ENCODE results near the gene NANOS2. TPM values are rescaled to one million over a fixed set of nuclear protein-coding genes. Genes with fewer than 3 reads are reported as not detected.

The NANOS2 gene
- total and polyA plus RNA-seq, 2 of the 13 experiments (the other 11 are each of a cell fraction or from before 2014, with no cell fraction given): not detected

- 0% methylated on average over 1 of the region's 1 CpG for WGBS (ENCODE audit: low lambda C conversion rate)
- ChIA-PET CTCF (ENCODE audit: low intra/inter-chr PET ratio, low total read pairs) (no interaction called here), POLR2A (no interaction called here)
- BruUV-seq (replicated peaks): no TSS peak
- Histone ChIP-seq H3K4me3 (replicated peaks in 1 of 3; ENCODE audit: insufficient read depth in 1 of 3, low read depth in 2 of 3, low read length in 3 of 3) (no peak overlapping the region), H3K27me3 (ENCODE audit: control insufficient read depth in 1 of 2, insufficient read depth in 2 of 2, low read length in 2 of 2) (no peaks in the 10 kb centered on the region; a peak in 1 of 5 replicates), H2AFZ (ENCODE audit: low read length) (no peak overlapping the region), H3K79me2 (ENCODE audit: insufficient read depth, low read length) (no peaks in the 10 kb centered on the region), H3K9ac (ENCODE audit: insufficient read depth, low read depth, low read length) (no peak overlapping the region), H3K36me3 (replicated peaks in 1 of 2; ENCODE audit: control insufficient read depth in 1 of 2, insufficient read depth in 2 of 2, low read length in 2 of 2) (no peaks in the 10 kb centered on the region), H3K4me2 (ENCODE audit: low read depth, low read length) (no peak overlapping the region), H3K4me1 (ENCODE audit: insufficient read depth, low read length) (no peaks in the 10 kb centered on the region), H4K20me1 (ENCODE audit: insufficient read depth, low read length) (no peaks in the 10 kb centered on the region), H3K9me3 (ENCODE audit: low read length) (no peaks in the 10 kb centered on the region), H3K27ac (ENCODE audit: extremely low read length, insufficient read depth, low read length) (no peak overlapping the region)
- TF ChIP-seq ZNF3 (CRISPR knock-in tag; IDR thresholded peaks at IDR 0.05): no peak
- no peak for TF ChIP-seq PRDM15 (CRISPR knock-in tag; IDR thresholded peaks at IDR 0.05)
- no peak for ATAC-seq
- intact Hi-C loops (cut with micrococcal nuclease; ENCODE audit: unreplicated experiment) (no loop called here), in situ Hi-C loops (cut with HindIII; ENCODE audit: extremely low pct_ligation_motif_present, low pct_unique_long_range_greater_than_20kb) (no loop called here)
- DNase-seq (ENCODE audit: low spot score): no peak
- FAIRE-seq: no peak
Measured at GRCh38 chr19:45947926-45948325, 33.3 kb upstream of the NANOS2 start.

- Histone ChIP-seq H3K36me3 (replicated peaks in 1 of 2; ENCODE audit: control insufficient read depth in 1 of 2, insufficient read depth in 2 of 2, low read length in 2 of 2) (no peaks in the 10 kb centered on the region), H3K9me3 (ENCODE audit: low read length) (no peaks in the 10 kb centered on the region), H3K4me2 (ENCODE audit: low read depth, low read length) (no peak overlapping the region), H3K4me3 (replicated peaks in 1 of 3; ENCODE audit: insufficient read depth in 1 of 3, low read depth in 2 of 3, low read length in 3 of 3) (no peak overlapping the region), H2AFZ (ENCODE audit: low read length) (no peak overlapping the region), H3K4me1 (ENCODE audit: insufficient read depth, low read length) (no peaks in the 10 kb centered on the region), H3K79me2 (ENCODE audit: insufficient read depth, low read length) (no peaks in the 10 kb centered on the region), H4K20me1 (ENCODE audit: insufficient read depth, low read length) (no peaks in the 10 kb centered on the region), H3K27me3 (ENCODE audit: control insufficient read depth in 1 of 2, insufficient read depth in 2 of 2, low read length in 2 of 2) (peaks cover 0 to 19% of the 10 kb centered on the region in 2 experiments; a peak in 4 of 5 replicates), H3K27ac (ENCODE audit: extremely low read length, insufficient read depth, low read length) (no peak overlapping the region), H3K9ac (ENCODE audit: insufficient read depth, low read depth, low read length) (no peak overlapping the region)
- CTCF ChIA-PET (ENCODE audit: low intra/inter-chr PET ratio, low total read pairs): no interaction called here
- intact Hi-C loops (cut with micrococcal nuclease; ENCODE audit: unreplicated experiment) (no loop called here), in situ Hi-C loops (cut with HindIII; ENCODE audit: extremely low pct_ligation_motif_present, low pct_unique_long_range_greater_than_20kb) (no loop called here)
- 83% methylated on average over 7 of the region's 32 CpGs for WGBS (ENCODE audit: low lambda C conversion rate)
- POLR2A ChIA-PET: no interaction called here
- no TSS peak for BruUV-seq (replicated peaks)
- DNase-seq (ENCODE audit: low spot score) (no peak), FAIRE-seq (no peak), ATAC-seq (no peak)
- TF ChIP-seq TGIF2 (CRISPR knock-in tag; IDR thresholded peaks at IDR 0.05) (no peak), ZNF513 (CRISPR knock-in tag; conservative IDR thresholded peaks at IDR 0.05) (no peak), STAG1 (CRISPR knock-in tag; IDR thresholded peaks at IDR 0.05) (no peak), E2F1 (CRISPR knock-in tag; IDR thresholded peaks at IDR 0.05) (no peak), ATF7 (IDR thresholded peaks at IDR 0.05) (no peak), ATF7 (CRISPR knock-in tag; IDR thresholded peaks at IDR 0.05) (no peak), ZNF354B (CRISPR knock-in tag; IDR thresholded peaks at IDR 0.05) (no peak), NR2F6 (IDR thresholded peaks at IDR 0.05) (no peak), NR2F6 (CRISPR knock-in tag; IDR thresholded peaks at IDR 0.05) (no peak), U2AF2 (IDR thresholded peaks at IDR 0.05; ENCODE audit: low read depth, low read length) (no peak), KDM6A (CRISPR knock-in tag; IDR thresholded peaks at IDR 0.05; ENCODE audit: low read depth) (no peak), ZFP36L2 (CRISPR knock-in tag; IDR thresholded peaks at IDR 0.05) (no peak)
Measured at GRCh38 chr19:45940515-45940805, 25.9 kb upstream of the NANOS2 start.

All from HepG2 (cell line).